ENCODE results near the gene DOC2B. TPM values are rescaled to one million over a fixed set of nuclear protein-coding genes. Genes with fewer than 3 reads are reported as not detected.

DOC2B gene
- total RNA-seq, 6 experiments from 2014 or later = 0.40 to 1.7 (median 0.91) TPM

GRCh38 chr17:189444-189843 is 8.0 kb upstream of the DOC2B start:
- WGBS (ENCODE audit: insufficient coverage, low coverage, low lambda C conversion rate, missing lambda C conversion rate) = 56% methylated on average over 6 of the region's 7 CpGs
- no peak overlapping the region for H3K27ac ChIP-seq
- TF ChIP-seq POLR2A (IDR thresholded peaks at IDR 0.05) = no peak
- TF ChIP-seq CTCF (IDR thresholded peaks at IDR 0.05) = no peak
- no peak for DNase-seq
- no peaks in the 10 kb centered on the region for H3K9me3 ChIP-seq
- peaks cover 0 to 3% (median 0%) of the 10 kb centered on the region in 4 donors for H3K4me1 ChIP-seq
- H3K36me3 ChIP-seq = no peaks in the 10 kb centered on the region
- no peak overlapping the region for H3K4me3 ChIP-seq
- intact Hi-C loops (cut with DNase I) = no loop called here
- no peaks in the 10 kb centered on the region for H3K27me3 ChIP-seq
- ATAC-seq = no peak

- intact Hi-C loops (cut with DNase I) = no loop called here
- Histone ChIP-seq H3K4me3 (no peak overlapping the region), H3K27me3 (no peaks in the 10 kb centered on the region), H3K9me3 (no peaks in the 10 kb centered on the region), H3K36me3 (no peaks in the 10 kb centered on the region), H3K4me1 (peaks cover 0 to 2% (median under 1%) of the 10 kb centered on the region in 4 donors), H3K27ac (no peak overlapping the region)
- DNase-seq (no peak), ATAC-seq (no peak)
- TF ChIP-seq POLR2A (IDR thresholded peaks at IDR 0.05) (no peak), CTCF (IDR thresholded peaks at IDR 0.05) (no peak)
- WGBS (ENCODE audit: insufficient coverage, low coverage, low lambda C conversion rate, missing lambda C conversion rate) = 50% methylated on average over 2 of the region's 2 CpGs
These were observed 5.7 kb upstream of the DOC2B start for GRCh38 chr17:187130-187529.

GRCh38 chr17:185445-186138 is 4.1 kb upstream of the DOC2B start:
- H3K4me3 ChIP-seq = no peak overlapping the region
- DNase-seq (no peak), ATAC-seq (no peak)
- TF ChIP-seq POLR2A (IDR thresholded peaks at IDR 0.05) (no peak), CTCF (IDR thresholded peaks at IDR 0.05) (no peak)
- H3K27me3 ChIP-seq = no peaks in the 10 kb centered on the region
- H3K4me1 ChIP-seq = peaks cover 0 to 13% (median 3%) of the 10 kb centered on the region in 4 donors
- WGBS (ENCODE audit: insufficient coverage, low coverage, low lambda C conversion rate, missing lambda C conversion rate) = 69% methylated on average over 6 of the region's 14 CpGs
- H3K36me3 ChIP-seq = no peaks in the 10 kb centered on the region
- H3K9me3 ChIP-seq = no peaks in the 10 kb centered on the region
- intact Hi-C loops (cut with DNase I) = no loop called here
- no peak overlapping the region for H3K27ac ChIP-seq

GRCh38 chr17:183021-183420 is 1.6 kb upstream of the DOC2B start:
- H3K9me3 ChIP-seq = no peaks in the 10 kb centered on the region
- H3K36me3 ChIP-seq = no peaks in the 10 kb centered on the region
- H3K27me3 ChIP-seq = no peaks in the 10 kb centered on the region
- no CpG with 5 or more reads among the region's 8 CpGs for WGBS (ENCODE audit: insufficient coverage, low coverage, low lambda C conversion rate, missing lambda C conversion rate)
- TF ChIP-seq POLR2A (IDR thresholded peaks at IDR 0.05) (no peak), CTCF (IDR thresholded peaks at IDR 0.05) (no peak)
- intact Hi-C loops (cut with DNase I) = no loop called here
- no peak overlapping the region for H3K27ac ChIP-seq
- ATAC-seq (no peak), DNase-seq (no peak)
- peaks cover 0 to 21% (median 3%) of the 10 kb centered on the region in 4 donors for H3K4me1 ChIP-seq
- no peak overlapping the region for H3K4me3 ChIP-seq

Measured in right lobe of liver (tissue), 6 donors.